GM13976 (cell line): Measurements from ENCODE around the gene ZP2.
"Not testable (repeated sequence)": the region's sequence is repeated elsewhere in the genome, so short reads cannot be mapped to it uniquely, and the experiment has no call there.

Experiments
- DNase-seq: peaks from one replicate; pipeline ENCODE4 v3.0.0; 2012; ENCODE audit warnings: low spot score
- in situ Hi-C: fragments of 300-500 bp; cut with MboI; formaldehyde crosslinking; loops from one replicate; pipeline ENCODE4 v1.12.0; 2022; ENCODE audit warnings: low sequenced_read_pairs, mixed read lengths, inconsistent platforms; ENCODE audit not compliant: unreplicated experiment
- TF ChIP-seq, protein P1 (sequence below): IDR thresholded peaks from 2 replicates; pipeline ENCODE4 v1.5.1; 2012; ENCODE audit warnings: borderline replicate concordance, mild to moderate bottlenecking; ENCODE audit not compliant: insufficient read depth; ENCODE audit errors: extremely low read depth, missing control alignments, control extremely low read depth

The ZP2 gene

DNA sequence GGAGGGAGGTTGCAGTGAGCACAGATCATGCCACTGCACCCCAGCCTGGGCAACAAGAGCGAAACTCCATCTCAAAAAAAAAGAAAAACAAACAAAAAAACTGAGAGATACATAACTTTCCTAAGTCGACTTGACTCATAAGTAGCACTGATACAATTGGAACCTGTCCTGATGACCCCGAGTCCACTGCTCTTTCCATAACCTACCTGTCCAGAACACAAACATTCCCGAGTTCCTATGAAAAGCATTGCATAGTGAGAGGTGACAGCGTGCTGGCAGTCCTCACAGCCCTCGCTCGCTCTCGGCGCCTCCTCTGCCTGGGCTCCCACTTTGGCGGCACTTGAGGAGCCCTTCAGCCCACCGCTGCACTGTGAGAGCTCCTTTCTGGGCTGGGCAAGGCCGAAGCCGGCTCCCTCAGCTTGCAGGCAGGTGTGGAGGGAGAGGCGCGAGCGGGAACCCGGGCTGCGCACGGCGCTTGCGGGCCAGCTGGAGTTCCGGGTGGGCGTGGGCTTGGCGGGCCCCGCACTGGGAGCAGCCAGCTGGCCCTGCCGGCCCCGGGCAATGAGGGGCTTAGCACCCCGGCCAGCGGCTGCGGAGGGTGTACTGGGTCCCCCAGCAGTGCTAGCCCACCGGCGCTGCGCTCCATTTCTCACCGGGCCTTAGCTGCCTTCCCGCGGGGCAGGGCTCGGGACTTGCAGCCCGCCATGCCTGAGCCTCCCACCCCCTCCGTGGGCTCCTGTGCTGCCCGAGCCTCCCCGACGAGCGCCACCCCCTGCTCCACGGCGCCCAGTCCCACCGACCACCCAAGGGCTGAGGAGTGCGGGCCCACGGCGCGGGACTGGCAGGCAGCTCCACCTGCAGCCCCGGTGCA lies 59.0 kb downstream of the ZP2 start:
- DNase-seq, in situ Hi-C loops: not testable (repeated sequence)

DNA sequence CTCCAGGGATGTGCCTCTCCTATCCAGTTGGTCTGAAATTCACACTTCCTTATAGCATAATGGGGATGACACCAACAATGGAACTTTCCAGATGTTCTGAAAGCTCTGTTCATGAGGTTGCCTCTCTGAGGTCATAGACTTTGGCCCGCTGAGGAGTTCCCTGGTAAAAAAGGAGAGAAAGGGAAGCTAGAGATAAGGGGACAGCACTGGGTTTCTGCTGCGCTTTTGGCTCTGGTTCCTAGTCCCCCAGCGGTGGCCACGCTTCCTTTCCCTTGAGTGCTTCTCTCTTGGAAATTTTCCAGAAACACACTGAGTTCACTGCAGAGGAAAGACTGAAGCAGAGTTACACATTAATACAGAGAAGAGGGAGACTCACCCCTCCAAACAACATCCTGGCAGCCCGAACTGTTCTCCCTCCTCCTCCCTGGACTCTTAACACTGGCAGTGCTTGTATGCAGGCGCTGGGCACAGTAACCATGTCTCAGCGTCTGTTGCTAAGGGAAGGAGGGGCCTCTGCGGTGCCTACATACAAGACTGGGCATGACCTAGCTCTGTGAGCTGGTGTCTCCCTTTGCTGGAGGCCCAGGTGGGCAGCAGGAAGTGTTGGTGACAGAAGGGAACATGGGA lies 60.9 kb downstream of the ZP2 start, which contains the start of gene DNAH3:
DNAH3 (minus strand) TSS at position 472 of the 627 bp plus-strand sequence. CDS start 527 bp downstream, outside the sequence.
- in situ Hi-C loops, result no loop called here
- TF ChIP-seq, protein P1, sequence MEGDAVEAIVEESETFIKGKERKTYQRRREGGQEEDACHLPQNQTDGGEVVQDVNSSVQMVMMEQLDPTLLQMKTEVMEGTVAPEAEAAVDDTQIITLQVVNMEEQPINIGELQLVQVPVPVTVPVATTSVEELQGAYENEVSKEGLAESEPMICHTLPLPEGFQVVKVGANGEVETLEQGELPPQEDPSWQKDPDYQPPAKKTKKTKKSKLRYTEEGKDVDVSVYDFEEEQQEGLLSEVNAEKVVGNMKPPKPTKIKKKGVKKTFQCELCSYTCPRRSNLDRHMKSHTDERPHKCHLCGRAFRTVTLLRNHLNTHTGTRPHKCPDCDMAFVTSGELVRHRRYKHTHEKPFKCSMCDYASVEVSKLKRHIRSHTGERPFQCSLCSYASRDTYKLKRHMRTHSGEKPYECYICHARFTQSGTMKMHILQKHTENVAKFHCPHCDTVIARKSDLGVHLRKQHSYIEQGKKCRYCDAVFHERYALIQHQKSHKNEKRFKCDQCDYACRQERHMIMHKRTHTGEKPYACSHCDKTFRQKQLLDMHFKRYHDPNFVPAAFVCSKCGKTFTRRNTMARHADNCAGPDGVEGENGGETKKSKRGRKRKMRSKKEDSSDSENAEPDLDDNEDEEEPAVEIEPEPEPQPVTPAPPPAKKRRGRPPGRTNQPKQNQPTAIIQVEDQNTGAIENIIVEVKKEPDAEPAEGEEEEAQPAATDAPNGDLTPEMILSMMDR, result no peak
- no peak for DNase-seq
